Measurements from ENCODE around the gene CHST15. TPM values are rescaled to one million over a fixed set of nuclear protein-coding genes. Genes with fewer than 3 reads are reported as not detected.
A peak's percentile ranks its signal among the peaks of the same experiment; 100 is the strongest.

CHST15 gene
- total and polyA plus RNA-seq, 2 donors from 2014 or later, result 2.8 to 39.7 TPM

DNA sequence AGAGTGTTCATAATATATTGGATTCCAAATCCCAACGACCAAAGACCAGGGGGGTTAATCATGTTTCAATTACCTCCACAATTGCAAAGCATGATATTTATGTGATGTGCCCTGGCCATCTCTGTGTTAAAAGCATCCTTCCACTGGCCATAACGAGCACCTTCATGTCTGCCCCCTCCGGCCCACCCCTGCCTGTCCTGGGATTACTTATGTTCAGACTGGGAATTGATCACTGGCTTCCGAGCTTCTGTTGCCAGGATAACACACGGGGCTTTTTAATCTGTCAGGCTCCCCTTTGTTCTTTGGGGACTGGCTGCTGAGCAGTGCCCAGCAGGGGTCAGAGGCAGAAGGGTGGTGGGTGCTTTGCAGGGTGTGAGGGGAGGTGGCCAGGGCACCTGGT lies 13.7 kb upstream of the CHST15 start:
- H3K27me3 ChIP-seq (ENCODE audit: control insufficient read depth, insufficient read depth, low read length), result no peaks in the 10 kb centered on the region
- no peak for FAIRE-seq
- no peak overlapping the region for H3K4me3 ChIP-seq (ENCODE audit: low read length in 3 of 3)

DNA sequence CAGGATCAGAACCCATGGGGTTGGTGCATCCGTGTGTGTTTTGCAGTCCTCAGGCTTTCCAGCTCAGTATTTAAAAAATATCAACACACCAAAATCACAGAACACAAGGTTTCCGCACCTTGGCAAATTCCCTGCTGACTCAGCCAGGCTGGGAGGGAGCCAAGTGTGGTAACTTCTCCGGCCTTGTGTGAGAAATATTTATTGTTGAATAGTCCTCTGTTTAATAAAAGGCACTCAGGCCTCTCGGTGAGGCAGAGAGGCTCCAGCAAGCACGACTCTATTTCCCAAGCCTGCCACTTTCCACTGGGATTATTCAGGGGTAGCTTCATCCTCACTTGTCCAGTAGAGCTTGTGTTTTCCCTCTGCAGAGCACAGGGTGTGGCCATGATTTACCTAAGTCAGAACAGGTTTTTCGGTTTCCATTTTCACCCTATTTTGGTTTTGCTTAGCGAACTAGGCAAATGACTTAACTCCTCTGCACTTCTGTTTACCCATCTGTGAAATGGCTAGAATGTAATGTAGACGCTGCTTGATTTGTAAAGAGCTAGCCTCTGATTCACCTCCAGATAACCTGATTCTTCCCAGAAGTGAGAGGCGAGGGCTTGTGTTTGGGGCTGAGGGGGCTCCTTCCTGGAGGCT lies 13.0 kb upstream of the CHST15 start:
- no peak overlapping the region for H3K4me3 ChIP-seq (ENCODE audit: low read length in 3 of 3)
- no peaks in the 10 kb centered on the region for H3K36me3 ChIP-seq (ENCODE audit: control insufficient read depth in 2 of 3, insufficient read depth in 3 of 3, low read length in 3 of 3)
- no peaks in the 10 kb centered on the region for H3K9me3 ChIP-seq (ENCODE audit: control insufficient read depth in 2 of 3, insufficient read depth in 1 of 3, low read length in 3 of 3)
- TF ChIP-seq, protein P1, sequence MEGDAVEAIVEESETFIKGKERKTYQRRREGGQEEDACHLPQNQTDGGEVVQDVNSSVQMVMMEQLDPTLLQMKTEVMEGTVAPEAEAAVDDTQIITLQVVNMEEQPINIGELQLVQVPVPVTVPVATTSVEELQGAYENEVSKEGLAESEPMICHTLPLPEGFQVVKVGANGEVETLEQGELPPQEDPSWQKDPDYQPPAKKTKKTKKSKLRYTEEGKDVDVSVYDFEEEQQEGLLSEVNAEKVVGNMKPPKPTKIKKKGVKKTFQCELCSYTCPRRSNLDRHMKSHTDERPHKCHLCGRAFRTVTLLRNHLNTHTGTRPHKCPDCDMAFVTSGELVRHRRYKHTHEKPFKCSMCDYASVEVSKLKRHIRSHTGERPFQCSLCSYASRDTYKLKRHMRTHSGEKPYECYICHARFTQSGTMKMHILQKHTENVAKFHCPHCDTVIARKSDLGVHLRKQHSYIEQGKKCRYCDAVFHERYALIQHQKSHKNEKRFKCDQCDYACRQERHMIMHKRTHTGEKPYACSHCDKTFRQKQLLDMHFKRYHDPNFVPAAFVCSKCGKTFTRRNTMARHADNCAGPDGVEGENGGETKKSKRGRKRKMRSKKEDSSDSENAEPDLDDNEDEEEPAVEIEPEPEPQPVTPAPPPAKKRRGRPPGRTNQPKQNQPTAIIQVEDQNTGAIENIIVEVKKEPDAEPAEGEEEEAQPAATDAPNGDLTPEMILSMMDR (IDR thresholded peaks at IDR 0.05; ENCODE audit: borderline replicate concordance, extremely low read depth, insufficient read depth), result no peak
- intact Hi-C loops (cut with DNase I), result no loop called here
- no peaks in the 10 kb centered on the region for H3K27me3 ChIP-seq (ENCODE audit: control insufficient read depth, insufficient read depth, low read length)
- no peak overlapping the region for H3K9ac ChIP-seq (ENCODE audit: low read length in 3 of 3)
- no peak overlapping the region for H3K27ac ChIP-seq (ENCODE audit: low read depth in 2 of 2, low read length in 2 of 2)
- FAIRE-seq, result no peak
- H3K4me1 ChIP-seq (ENCODE audit: control insufficient read depth in 2 of 3, insufficient read depth in 2 of 3, low read depth in 1 of 3, low read length in 3 of 3), result peaks cover 0 to 2% (median 0%) of the 10 kb centered on the region in 3 donors
- peak in 2 of 5 donors; percentile 51 to 53 for DNase-seq

More for the DNA sequence above, 13.7 kb upstream of the CHST15 start:
- Histone ChIP-seq H3K9ac (ENCODE audit: low read length in 3 of 3) (no peak overlapping the region), H3K27ac (ENCODE audit: low read depth in 2 of 2, low read length in 2 of 2) (no peak overlapping the region), H3K9me3 (ENCODE audit: control insufficient read depth in 2 of 3, insufficient read depth in 1 of 3, low read length in 3 of 3) (no peaks in the 10 kb centered on the region), H3K36me3 (ENCODE audit: control insufficient read depth in 2 of 3, insufficient read depth in 3 of 3, low read length in 3 of 3) (no peaks in the 10 kb centered on the region), H3K4me1 (ENCODE audit: control insufficient read depth in 2 of 3, insufficient read depth in 2 of 3, low read depth in 1 of 3, low read length in 3 of 3) (peaks cover 0 to 2% (median 0%) of the 10 kb centered on the region in 3 donors)
- intact Hi-C loops (cut with DNase I), result no loop called here
- no peak for DNase-seq
- TF ChIP-seq, protein P1 (IDR thresholded peaks at IDR 0.05; ENCODE audit: borderline replicate concordance, extremely low read depth, insufficient read depth), result no peak

DNA sequence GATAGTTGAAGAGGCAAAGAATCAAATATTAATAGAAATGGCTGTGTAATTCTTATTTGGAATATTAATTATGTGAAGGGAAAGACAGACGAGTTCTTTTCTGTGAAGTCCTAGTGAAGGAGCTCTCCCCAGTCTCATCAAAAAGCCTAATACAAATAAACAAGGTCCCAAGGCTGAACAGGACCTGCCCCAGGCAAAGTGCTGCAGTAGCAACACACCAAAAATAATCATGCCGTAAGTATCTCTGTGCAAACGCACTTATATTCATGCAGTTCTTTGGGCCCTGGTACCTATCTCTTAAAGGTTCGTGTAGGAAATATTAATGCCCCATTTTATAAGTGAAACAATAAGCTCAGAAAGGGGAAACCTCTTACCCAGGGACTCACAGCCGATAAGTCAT lies 12.2 kb upstream of the CHST15 start:
- H3K9me3 ChIP-seq (ENCODE audit: control insufficient read depth in 2 of 3, insufficient read depth in 1 of 3, low read length in 3 of 3), result no peaks in the 10 kb centered on the region
- no peaks in the 10 kb centered on the region for H3K27me3 ChIP-seq (ENCODE audit: control insufficient read depth, insufficient read depth, low read length)
- TF ChIP-seq, protein P1 (IDR thresholded peaks at IDR 0.05; ENCODE audit: borderline replicate concordance, extremely low read depth, insufficient read depth), result no peak
- no peak overlapping the region for H3K9ac ChIP-seq (ENCODE audit: low read length in 3 of 3)
- FAIRE-seq (no peak), DNase-seq (no peak)
- no peak overlapping the region for H3K4me3 ChIP-seq (ENCODE audit: low read length in 3 of 3)
- intact Hi-C loops (cut with DNase I), result no loop called here
- H3K4me1 ChIP-seq (ENCODE audit: control insufficient read depth in 2 of 3, insufficient read depth in 2 of 3, low read depth in 1 of 3, low read length in 3 of 3), result peaks cover 0 to 2% (median 0%) of the 10 kb centered on the region in 3 donors
- no peak overlapping the region for H3K27ac ChIP-seq (ENCODE audit: low read depth in 2 of 2, low read length in 2 of 2)
- H3K36me3 ChIP-seq (ENCODE audit: control insufficient read depth in 2 of 3, insufficient read depth in 3 of 3, low read length in 3 of 3), result no peaks in the 10 kb centered on the region
